Ishikawa (cell line): ENCODE data around the gene TRIM67.

Experiments used
- EP300 ChIP-seq: IDR thresholded peaks from 2 replicates; pipeline ENCODE4 v1.6.1; 2012; ENCODE audit warnings: borderline replicate concordance
- FOXM1 ChIP-seq: IDR thresholded peaks from 2 replicates; pipeline ENCODE4 v1.6.1; 2012; ENCODE audit warnings: low read depth, borderline replicate concordance

DNA sequence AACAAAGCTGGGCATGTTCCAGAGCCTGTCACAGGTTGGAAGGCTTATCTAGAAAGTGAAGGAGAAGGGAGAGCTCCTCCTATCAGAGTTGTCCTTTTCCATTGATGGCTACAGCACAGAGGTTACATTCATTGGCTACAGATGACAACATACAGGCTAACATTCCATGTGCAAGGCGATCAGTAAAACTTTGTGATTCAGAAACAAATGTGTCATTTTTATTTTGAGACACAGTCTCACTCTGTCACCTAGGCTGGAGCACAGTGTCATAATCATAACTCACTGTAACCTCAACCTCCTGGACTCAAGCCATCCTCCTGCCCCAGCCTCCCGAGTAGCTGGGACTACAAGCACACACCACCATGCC is 32.6 kb downstream of the TRIM67 start:
- TF ChIP-seq FOXM1 (no peak), EP300 (no peak)
